Glomerular endothelial cell (primary cell): ENCODE results near the gene CCNYL1. TPM values are rescaled to one million over a fixed set of nuclear protein-coding genes. Genes with fewer than 3 reads are reported as not detected.
A peak's percentile ranks its signal among the peaks of the same experiment; 100 is the strongest.
"Not testable (repeated sequence)": the region's sequence is repeated elsewhere in the genome, so short reads cannot be mapped to it uniquely, and the experiment has no call there.

Source experiments
- DNase-seq: peaks from one replicate; pipeline ENCODE4 v3.0.0-alpha.2; 2011; ENCODE audit warnings: low read depth, low spot score; ENCODE audit errors: extremely low read depth
- total RNA-seq: library from RNA; depleted of rRNA; stranded (reverse); fragments of >200 nt; gene quantifications from 2 replicates; pipeline ENCODE4 v1.2.3, GENCODE V29; 2015

Gene CCNYL1
- 26.2 and 54.1 TPM in 2 replicates for total RNA-seq

DNA sequence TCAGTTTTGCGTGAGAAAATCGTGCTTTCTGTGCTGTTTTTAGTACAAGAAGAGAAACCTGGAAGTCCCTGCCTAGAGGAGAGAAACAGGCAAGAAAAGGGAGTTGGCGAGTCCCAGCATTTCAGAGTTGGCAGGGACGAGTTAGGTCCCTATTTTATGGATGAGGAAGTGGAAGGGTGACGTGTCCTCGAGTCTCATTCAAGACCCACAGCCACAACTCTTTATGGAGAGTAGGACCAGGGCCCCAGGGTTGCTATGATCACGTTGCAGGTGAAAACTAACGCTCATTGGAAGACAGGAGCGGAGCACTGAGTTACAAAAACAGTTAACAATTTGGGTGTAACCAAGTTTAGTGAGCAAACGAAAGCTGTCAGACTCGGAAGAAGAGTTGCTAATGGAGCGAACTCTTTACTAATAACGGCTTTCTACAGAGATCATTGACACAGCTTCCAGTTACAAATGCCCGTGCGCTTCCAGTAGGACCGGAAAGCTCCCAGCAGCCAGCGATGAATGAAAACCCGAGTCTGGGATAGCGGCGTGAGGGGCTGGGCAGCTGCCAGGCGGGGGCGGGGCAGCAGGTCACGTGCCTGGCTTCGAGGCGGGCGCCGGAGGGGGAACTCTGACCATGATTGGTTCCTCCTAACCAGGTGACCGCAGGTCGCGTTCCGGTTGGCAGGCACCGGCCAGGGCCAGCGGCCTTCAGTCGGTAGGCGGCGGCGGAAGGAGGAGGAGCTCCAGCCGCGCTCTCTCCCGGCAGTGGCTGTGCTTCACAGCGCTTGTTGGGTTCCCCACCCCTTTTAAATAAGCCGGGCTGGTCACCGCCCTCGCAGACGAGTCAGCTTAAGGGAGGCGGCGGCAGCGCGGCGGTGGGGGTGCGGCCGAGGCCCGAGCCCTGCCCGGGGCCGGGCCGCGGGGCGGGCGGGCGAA is at the start of gene CCNYL1:
Gene CCNYL1 (plus strand): TSS at position 827 of the 927 bp plus-strand sequence. CDS start 257 bp downstream, outside the sequence.
- DNase-seq: peak; percentile 82

DNA sequence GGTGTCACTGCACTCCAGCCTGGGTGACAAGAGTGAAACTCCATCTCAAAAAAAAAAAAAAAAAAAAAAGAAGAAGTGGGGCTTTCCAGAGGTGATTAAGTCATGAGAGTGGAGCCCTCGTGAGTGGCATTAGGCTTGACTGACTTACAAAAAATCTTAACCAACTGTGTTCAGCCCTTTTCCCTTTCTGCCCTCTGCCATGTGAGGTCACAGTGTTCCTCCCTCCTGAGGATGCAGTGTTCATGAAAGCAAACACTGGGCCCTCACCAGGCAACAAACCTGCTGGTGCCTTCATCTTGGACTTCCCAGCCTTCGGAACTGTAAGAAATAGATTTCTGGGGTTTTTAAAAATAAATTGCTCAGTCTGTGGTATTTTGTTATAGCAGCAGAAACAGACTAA is 49.2 kb upstream of the CCNYL1 start:
- no peak for DNase-seq

- no peak for DNase-seq
Measured at GRCh38 chr2:207663870-207664545, 47.4 kb upstream of the CCNYL1 start.

DNA sequence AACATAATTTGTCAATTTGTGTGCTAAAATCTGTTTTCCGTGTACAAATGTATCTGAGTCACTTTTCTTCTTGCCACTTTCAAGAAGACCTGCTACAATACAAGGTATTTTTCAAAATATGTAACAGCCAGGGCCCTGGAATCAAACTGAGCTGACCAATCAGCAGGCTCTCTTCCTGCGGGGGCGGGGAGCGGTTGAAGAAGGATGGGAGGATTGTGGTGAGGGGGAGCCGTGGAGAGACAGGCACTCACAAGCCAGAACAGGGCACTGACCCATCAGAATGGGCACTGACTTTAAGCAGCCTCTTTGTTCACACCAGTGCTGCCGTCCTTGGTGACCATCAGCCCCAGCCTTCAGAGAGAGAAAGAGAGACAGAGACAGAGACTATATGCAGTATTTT is 40.6 kb upstream of the CCNYL1 start:
- no peak for DNase-seq

DNA sequence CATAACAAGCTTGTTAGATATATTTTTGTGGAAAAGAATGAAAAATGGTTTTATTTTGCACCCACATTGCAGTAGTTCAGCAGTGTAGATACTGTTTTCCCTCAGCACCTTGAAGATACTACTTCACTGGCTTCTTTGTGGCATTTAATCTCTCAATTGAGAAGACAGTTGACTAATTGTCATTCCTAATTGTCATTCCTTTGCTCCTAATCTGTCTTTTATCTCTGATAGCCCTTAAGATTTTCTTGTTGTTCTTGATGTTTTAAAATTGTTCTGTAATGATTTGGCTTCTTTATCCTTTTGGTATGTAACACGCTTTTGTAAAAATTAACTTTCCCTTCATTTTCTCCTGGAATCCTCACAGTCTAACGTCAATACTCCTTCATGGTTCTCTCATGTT is 38.0 kb upstream of the CCNYL1 start:
- no peak for DNase-seq

GRCh38 chr2:207674266-207674774 is 37.1 kb upstream of the CCNYL1 start:
- DNase-seq: no peak

DNA sequence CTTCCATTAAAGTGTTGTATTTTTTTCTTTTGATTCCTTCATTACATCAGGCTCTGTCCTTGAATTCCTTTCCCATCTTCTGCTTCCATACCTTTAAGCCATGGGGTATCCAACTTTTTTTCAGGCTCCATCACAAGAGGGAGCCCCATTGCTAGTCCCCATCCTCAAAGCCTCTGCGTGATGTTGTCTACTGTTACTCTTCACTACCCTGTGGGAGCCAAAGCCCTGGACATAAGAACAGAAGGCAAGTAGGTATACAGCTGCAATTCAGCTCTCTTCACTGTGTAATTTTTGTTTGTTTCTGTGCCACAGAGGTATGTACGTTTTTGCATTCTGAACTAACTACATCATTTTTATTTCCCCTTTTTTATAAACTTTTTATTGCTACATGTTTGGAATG is 36.6 kb upstream of the CCNYL1 start:
- DNase-seq: no peak

DNA sequence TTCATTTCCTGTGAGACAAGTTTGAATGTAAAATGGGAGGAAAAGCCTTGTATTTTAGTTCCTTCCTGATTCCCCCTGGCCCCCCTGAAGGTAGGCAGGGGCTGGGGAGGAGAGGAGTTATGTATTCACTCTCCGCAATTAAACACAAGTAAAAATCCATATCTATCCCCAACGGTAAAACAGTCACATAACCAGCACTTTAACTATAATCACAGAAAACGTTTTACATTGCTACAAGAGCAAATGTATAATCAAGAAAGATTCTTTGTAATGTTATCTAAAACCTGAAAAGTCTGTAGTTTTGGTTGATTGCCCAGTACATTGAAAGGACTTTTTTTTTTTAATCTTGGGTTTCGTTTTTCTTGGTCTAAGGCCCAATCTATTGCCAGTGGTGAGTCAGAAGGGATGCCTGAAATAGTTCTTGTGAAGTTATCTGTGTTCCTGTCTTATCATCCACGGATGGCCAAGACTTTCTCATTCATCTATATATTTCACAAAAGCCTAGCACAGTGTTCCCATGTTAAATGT is 34.5 kb upstream of the CCNYL1 start:
- peak; percentile 75 for DNase-seq

DNA sequence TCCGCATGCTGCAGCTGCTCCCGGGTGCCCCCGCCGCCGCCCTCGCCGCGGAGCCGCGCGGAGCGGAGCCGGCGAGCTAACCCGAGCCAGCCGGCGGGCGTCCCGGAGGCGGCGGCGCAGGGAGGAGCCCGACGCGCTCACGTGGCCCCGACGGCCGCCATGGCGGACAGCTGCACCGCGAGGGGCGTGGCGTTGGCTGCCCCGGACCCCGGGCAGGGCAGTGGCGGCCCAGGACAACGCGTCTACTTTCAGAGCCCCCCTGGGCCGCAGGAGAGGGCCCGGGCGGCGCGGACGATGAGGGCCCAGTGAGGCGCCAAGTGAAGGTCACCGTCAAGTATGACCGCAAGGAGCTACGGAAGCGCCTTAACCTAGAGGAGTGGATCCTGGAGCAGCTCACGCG is 30.0 kb upstream of the CCNYL1 start:
- DNase-seq: no peak

DNA sequence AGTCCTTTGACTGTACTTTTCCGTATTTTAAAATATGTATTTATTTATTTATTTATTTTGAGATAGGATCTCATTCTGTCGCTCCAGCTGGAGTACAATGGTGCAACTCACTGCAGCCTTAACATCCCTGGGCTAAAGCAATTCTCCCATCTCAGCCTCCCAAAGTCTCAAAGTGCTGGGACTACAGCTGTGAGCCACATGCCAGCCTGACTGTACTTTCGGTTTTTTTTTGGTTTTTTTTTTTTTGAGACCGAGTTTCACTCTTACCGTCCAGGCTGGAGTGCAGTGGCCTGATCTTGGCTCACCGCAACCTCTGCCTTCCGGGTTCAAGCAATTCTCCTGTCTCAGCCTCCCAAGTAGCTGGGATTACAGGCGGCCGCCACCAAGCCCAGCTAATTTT is 28.9 kb upstream of the CCNYL1 start:
- DNase-seq: no peak

GRCh38 chr2:207683438-207683837 is 28.0 kb upstream of the CCNYL1 start:
- DNase-seq: no peak

DNA sequence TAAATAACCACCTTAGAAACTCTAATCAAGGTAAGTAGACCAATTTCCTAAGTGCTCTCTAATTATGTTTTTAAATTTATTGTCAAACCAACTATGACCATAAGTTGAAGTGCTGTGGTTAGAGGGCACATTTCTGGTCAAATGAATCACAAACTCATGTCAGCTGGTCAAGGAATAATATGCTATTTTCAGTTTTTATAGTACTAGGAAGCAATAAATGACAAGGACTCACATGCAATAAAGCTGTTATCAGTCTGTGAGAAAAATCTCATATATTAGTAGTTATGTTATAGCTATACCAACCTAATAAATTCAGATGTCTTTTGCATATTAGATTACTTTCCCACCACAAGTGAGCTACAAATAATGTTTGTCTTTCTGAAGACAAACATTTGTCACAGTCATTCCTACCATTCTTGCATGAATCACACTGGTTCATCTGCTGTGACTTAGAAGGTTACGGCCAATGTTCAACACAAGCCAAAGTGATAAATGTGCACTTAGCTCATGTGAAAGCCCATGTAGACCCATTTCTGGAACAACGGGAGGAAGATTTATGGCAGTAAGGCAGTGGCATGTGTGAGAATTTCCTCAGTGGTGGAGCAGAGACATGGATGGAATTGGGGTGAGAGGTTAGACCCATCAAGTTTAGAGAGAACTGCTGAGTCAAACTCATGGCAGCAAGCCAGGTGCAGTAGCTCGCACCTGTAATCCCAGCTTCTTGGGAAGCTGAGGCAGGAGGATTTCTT is 27.4 kb upstream of the CCNYL1 start:
- peak; percentile 44 for DNase-seq

DNA sequence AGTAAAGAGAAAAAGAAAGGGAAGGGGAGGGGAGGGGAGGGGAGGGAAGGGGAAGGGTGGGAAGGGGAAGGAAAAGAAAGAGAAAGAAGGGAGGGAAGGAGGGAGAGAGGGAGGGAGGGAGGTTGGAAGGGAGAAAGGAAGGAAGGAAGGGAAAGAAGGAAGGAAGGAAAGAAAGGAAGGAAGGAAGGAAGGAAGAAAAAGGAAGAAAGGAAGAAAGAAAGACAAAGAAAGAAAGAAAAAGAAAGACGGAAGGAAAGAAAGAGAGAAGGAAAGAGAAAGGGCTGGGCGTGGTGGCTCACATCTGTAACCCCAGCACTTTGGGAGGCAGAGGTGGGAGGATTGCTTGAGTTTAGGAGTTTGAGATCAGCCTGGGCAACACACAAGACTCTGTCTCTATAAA is 24.6 kb upstream of the CCNYL1 start:
- no peak for DNase-seq

- no peak for DNase-seq
Measured at GRCh38 chr2:207688597-207688996, 22.8 kb upstream of the CCNYL1 start.

DNA sequence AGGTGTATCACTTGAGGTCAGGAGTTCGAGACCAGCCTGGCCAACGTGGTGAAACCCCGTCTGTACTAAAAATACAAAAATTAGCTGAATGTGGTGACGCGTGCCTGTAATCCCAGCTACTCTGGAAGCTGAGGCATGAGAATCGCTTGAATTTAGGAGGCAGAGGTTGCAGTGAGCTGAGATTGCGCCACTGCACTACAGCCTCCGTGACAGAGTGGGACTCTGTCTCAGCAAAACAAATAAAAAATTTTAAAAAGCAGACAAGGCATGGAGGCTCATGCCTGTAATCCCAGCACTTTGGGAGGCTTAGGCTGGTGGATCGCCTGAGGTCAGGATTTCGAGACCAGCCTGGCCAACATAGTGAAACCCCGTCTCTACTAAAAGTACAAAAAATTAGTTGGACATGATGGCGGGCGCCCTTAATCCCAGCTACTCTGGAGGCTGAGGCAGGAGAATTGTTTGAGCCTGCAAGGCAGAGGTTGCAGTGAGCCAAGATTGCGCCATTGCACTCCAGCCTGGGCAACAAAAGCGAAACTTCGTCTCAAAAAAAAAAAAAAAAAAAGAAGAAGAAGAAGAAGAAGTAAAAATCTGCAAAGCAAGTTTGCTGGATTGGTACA is 20.5 kb upstream of the CCNYL1 start:
- not testable (repeated sequence) for DNase-seq

DNA sequence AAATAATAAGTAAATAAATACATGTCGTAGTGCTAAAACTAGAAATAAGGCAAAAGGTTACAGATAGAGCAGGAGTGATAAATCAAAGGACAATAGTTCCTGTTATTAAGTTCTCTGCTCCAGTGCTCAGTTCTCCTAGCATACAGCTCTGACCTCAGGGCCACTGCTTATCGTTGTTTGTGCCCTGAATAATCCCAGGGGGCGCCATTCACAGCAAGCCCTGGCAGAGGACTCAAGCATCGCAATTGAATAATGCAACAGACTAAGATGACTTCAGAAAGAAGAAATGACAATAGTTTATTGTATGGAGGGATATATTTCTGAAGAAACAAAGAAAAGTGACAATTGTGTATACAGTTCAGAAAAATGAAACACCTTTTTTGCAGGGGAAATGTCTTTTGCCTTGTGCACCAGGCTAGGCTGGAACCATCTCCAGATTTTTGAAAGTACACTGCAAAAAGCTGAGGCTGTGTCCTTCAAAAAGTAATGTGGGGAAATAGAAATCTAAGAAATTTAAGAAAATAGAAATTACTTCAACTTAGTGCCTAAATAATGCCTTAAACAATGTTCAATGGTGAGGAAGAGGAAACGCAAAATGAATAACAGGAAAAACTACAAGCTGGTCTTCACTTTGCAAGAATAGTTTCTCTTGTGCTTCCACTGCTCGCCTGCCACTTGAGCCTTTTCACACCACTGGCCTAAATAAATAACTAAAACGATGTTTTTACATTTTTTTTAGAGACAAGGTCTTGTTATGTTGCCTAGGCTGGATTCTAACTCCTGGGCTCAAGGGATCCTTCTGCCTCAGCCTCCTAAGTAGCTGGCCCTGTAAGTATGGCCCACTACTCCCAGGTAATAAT is 19.0 kb upstream of the CCNYL1 start:
- no peak for DNase-seq

GRCh38 chr2:207693641-207694249 is 17.7 kb upstream of the CCNYL1 start:
- DNase-seq: no peak

DNA sequence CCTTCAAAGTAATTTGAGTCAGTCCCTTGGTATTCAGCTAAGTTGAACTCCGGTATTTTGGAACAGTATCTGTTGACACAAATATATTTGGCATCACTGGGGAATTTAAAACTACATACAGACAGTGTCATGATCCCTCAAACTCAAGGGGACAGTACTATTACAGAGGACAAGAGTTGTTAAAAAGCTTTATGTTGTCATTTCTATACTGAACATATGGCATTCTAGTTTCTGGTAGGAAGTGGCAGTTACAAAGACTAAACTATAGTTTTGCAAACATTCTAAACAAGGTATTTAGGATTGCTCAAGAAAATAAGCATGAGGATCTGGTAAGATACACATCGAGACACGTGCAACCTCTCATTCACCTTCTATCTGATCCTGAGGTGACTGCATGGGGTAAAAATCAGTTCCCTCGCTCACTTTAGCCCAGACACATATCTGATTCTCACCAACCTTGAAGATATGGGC is 16.6 kb upstream of the CCNYL1 start:
- DNase-seq: no peak

GRCh38 chr2:207695293-207695692 is 16.1 kb upstream of the CCNYL1 start:
- DNase-seq: no peak
